ENCODE results near the gene SGSH. TPM values are rescaled to one million over a fixed set of nuclear protein-coding genes. Genes with fewer than 3 reads are reported as not detected.

The SGSH gene
- total RNA-seq (10 to 100 TPM; 36.0 to 61.3 TPM), polyA plus RNA-seq (10 to 100 TPM; 11.1 to 49.4 TPM)
- long read RNA-seq, donor 1, transcript SGSH-201 (8 exons, 2,784 nt) = major isoform, 55 of 129 reads
- long read RNA-seq, donor 1, partial matches to known transcripts = 35 of 129 reads
- long read RNA-seq, donor 1, other reads (novel, unspliced or antisense) = 39 of 129 reads
- long read RNA-seq, donor 2, transcript SGSH-201 (8 exons, 2,784 nt) = major isoform, 12 of 37 reads
- long read RNA-seq, donor 2, partial matches to known transcripts = 13 of 37 reads
- long read RNA-seq, donor 2, other reads (novel, unspliced or antisense) = 12 of 37 reads

GRCh38 chr17:80220054-80220735 is at the start of gene SGSH, which contains the start of gene SLC26A11:
SGSH (minus strand) TSS chr17:80220333; CDS start chr17:80220313, 20 bp downstream.
SLC26A11 (plus strand) TSS chr17:80220427; CDS start chr17:80221561, 1,134 bp downstream.
- Histone ChIP-seq H3K36me3 (ENCODE audit: control insufficient read depth in 1 of 2, insufficient read depth in 2 of 2, low read length in 1 of 2) (no peaks in the 10 kb centered on the region), H3K4me3 (ENCODE audit: low read length in 2 of 2) (peak within 1 kb of the TSS; percentile 65 to 97), H3K27ac (ENCODE audit: low read depth in 1 of 2, low read length in 2 of 2) (peak within 1 kb of the TSS in 1 of 2 donors; percentile 19), H3K9me3 (ENCODE audit: control insufficient read depth, low read length) (no peaks in the 10 kb centered on the region), H3K4me1 (ENCODE audit: control insufficient read depth in 1 of 2, insufficient read depth in 2 of 2, low read length in 2 of 2) (no peaks in the 10 kb centered on the region), H3K27me3 (ENCODE audit: control insufficient read depth in 1 of 2, insufficient read depth in 2 of 2, low read length in 1 of 2) (no peaks in the 10 kb centered on the region)
- intact Hi-C loops (cut with DNase I) = no loop called here
- 0 to 1% methylated on average over 53 to 77 of the region's 77 CpGs for WGBS, 2 donors
- DNase-seq = peak; percentile 89 to 95
- peak; percentile 86 for ATAC-seq (ENCODE audit: low FRiP score)

- H3K27ac ChIP-seq (ENCODE audit: low read depth in 1 of 2, low read length in 2 of 2) = no peak overlapping the region
- 89 to 90% methylated on average over 2 of the region's 2 CpGs for WGBS, 2 donors
- ATAC-seq (ENCODE audit: low FRiP score) (no peak), DNase-seq (no peak)
- no peak overlapping the region for H3K4me3 ChIP-seq (ENCODE audit: low read length in 2 of 2)
- H3K36me3 ChIP-seq (ENCODE audit: control insufficient read depth in 1 of 2, insufficient read depth in 2 of 2, low read length in 1 of 2) = peaks cover 0 to 2% of the 10 kb centered on the region in 2 donors
- no peaks in the 10 kb centered on the region for H3K27me3 ChIP-seq (ENCODE audit: control insufficient read depth in 1 of 2, insufficient read depth in 2 of 2, low read length in 1 of 2)
- no peaks in the 10 kb centered on the region for H3K9me3 ChIP-seq (ENCODE audit: control insufficient read depth, low read length)
- no peaks in the 10 kb centered on the region for H3K4me1 ChIP-seq (ENCODE audit: control insufficient read depth in 1 of 2, insufficient read depth in 2 of 2, low read length in 2 of 2)
- intact Hi-C loops (cut with DNase I) = no loop called here
These were observed 49.3 kb upstream of the SGSH start for GRCh38 chr17:80269405-80269807.

GRCh38 chr17:80268427-80268826 is 48.3 kb upstream of the SGSH start:
- H3K36me3 ChIP-seq (ENCODE audit: control insufficient read depth in 1 of 2, insufficient read depth in 2 of 2, low read length in 1 of 2) = no peaks in the 10 kb centered on the region

GRCh38 chr17:80267391-80267790 is 47.3 kb upstream of the SGSH start:
- 95 to 97% methylated on average over 6 of the region's 6 CpGs for WGBS, 2 donors
- DNase-seq = no peak
- H3K27ac ChIP-seq (ENCODE audit: low read depth in 1 of 2, low read length in 2 of 2) = no peak overlapping the region
- H3K4me1 ChIP-seq (ENCODE audit: control insufficient read depth in 1 of 2, insufficient read depth in 2 of 2, low read length in 2 of 2) = no peaks in the 10 kb centered on the region
- no peak for ATAC-seq (ENCODE audit: low FRiP score)
- no peak overlapping the region for H3K4me3 ChIP-seq (ENCODE audit: low read length in 2 of 2)
- H3K27me3 ChIP-seq (ENCODE audit: control insufficient read depth in 1 of 2, insufficient read depth in 2 of 2, low read length in 1 of 2) = no peaks in the 10 kb centered on the region
- no peaks in the 10 kb centered on the region for H3K9me3 ChIP-seq (ENCODE audit: control insufficient read depth, low read length)
- intact Hi-C loops (cut with DNase I) = no loop called here
- H3K36me3 ChIP-seq (ENCODE audit: control insufficient read depth in 1 of 2, insufficient read depth in 2 of 2, low read length in 1 of 2) = no peaks in the 10 kb centered on the region

More at GRCh38 chr17:80268427-80268826, 48.3 kb upstream of the SGSH start:
- intact Hi-C loops (cut with DNase I) = no loop called here
- DNase-seq (no peak), ATAC-seq (ENCODE audit: low FRiP score) (no peak)
- 85 to 99% methylated on average over 4 of the region's 4 CpGs for WGBS, 2 donors
- Histone ChIP-seq H3K4me1 (ENCODE audit: control insufficient read depth in 1 of 2, insufficient read depth in 2 of 2, low read length in 2 of 2) (no peaks in the 10 kb centered on the region), H3K27ac (ENCODE audit: low read depth in 1 of 2, low read length in 2 of 2) (no peak overlapping the region), H3K27me3 (ENCODE audit: control insufficient read depth in 1 of 2, insufficient read depth in 2 of 2, low read length in 1 of 2) (no peaks in the 10 kb centered on the region), H3K4me3 (ENCODE audit: low read length in 2 of 2) (no peak overlapping the region), H3K9me3 (ENCODE audit: control insufficient read depth, low read length) (no peaks in the 10 kb centered on the region)

GRCh38 chr17:80265205-80266068 is 45.3 kb upstream of the SGSH start:
- Histone ChIP-seq H3K9me3 (ENCODE audit: control insufficient read depth, low read length) (no peaks in the 10 kb centered on the region), H3K27ac (ENCODE audit: low read depth in 1 of 2, low read length in 2 of 2) (no peak overlapping the region), H3K36me3 (ENCODE audit: control insufficient read depth in 1 of 2, insufficient read depth in 2 of 2, low read length in 1 of 2) (no peaks in the 10 kb centered on the region), H3K4me1 (ENCODE audit: control insufficient read depth in 1 of 2, insufficient read depth in 2 of 2, low read length in 2 of 2) (no peaks in the 10 kb centered on the region), H3K4me3 (ENCODE audit: low read length in 2 of 2) (no peak overlapping the region), H3K27me3 (ENCODE audit: control insufficient read depth in 1 of 2, insufficient read depth in 2 of 2, low read length in 1 of 2) (no peaks in the 10 kb centered on the region)
- no peak for ATAC-seq (ENCODE audit: low FRiP score)
- intact Hi-C loops (cut with DNase I) = no loop called here
- 93 to 96% methylated on average over 17 of the region's 17 CpGs for WGBS, 2 donors
- DNase-seq = no peak

GRCh38 chr17:80264205-80265075 is 44.3 kb upstream of the SGSH start:
- Histone ChIP-seq H3K27me3 (ENCODE audit: control insufficient read depth in 1 of 2, insufficient read depth in 2 of 2, low read length in 1 of 2) (no peaks in the 10 kb centered on the region), H3K36me3 (ENCODE audit: control insufficient read depth in 1 of 2, insufficient read depth in 2 of 2, low read length in 1 of 2) (no peaks in the 10 kb centered on the region), H3K4me3 (ENCODE audit: low read length in 2 of 2) (no peak overlapping the region), H3K27ac (ENCODE audit: low read depth in 1 of 2, low read length in 2 of 2) (no peak overlapping the region), H3K9me3 (ENCODE audit: control insufficient read depth, low read length) (no peaks in the 10 kb centered on the region), H3K4me1 (ENCODE audit: control insufficient read depth in 1 of 2, insufficient read depth in 2 of 2, low read length in 2 of 2) (no peaks in the 10 kb centered on the region)
- no peak for ATAC-seq (ENCODE audit: low FRiP score)
- intact Hi-C loops (cut with DNase I) = no loop called here
- DNase-seq = no peak
- WGBS, 2 donors = 86 to 87% methylated on average over 19 of the region's 19 CpGs

GRCh38 chr17:80263253-80264204 is 43.4 kb upstream of the SGSH start:
- Histone ChIP-seq H3K36me3 (ENCODE audit: control insufficient read depth in 1 of 2, insufficient read depth in 2 of 2, low read length in 1 of 2) (no peaks in the 10 kb centered on the region), H3K27me3 (ENCODE audit: control insufficient read depth in 1 of 2, insufficient read depth in 2 of 2, low read length in 1 of 2) (no peaks in the 10 kb centered on the region), H3K27ac (ENCODE audit: low read depth in 1 of 2, low read length in 2 of 2) (no peak overlapping the region), H3K4me1 (ENCODE audit: control insufficient read depth in 1 of 2, insufficient read depth in 2 of 2, low read length in 2 of 2) (no peaks in the 10 kb centered on the region), H3K4me3 (ENCODE audit: low read length in 2 of 2) (no peak overlapping the region), H3K9me3 (ENCODE audit: control insufficient read depth, low read length) (no peaks in the 10 kb centered on the region)
- 63 to 68% methylated on average over 19 of the region's 19 CpGs for WGBS, 2 donors
- intact Hi-C loops (cut with DNase I) = no loop called here
- DNase-seq = peak; percentile 86 to 90
- peak; percentile 79 for ATAC-seq (ENCODE audit: low FRiP score)
